Measurements from ENCODE around the gene UCKL1. TPM values are rescaled to one million over a fixed set of nuclear protein-coding genes. Genes with fewer than 3 reads are reported as not detected.
"Not testable (repeated sequence)": the region's sequence is repeated elsewhere in the genome, so short reads cannot be mapped to it uniquely, and the experiment has no call there.

Gene UCKL1
- total and polyA plus RNA-seq, 4 donors = 33.6 to 42.7 (median 36.1) TPM

- no peak overlapping the region for H3K4me3 ChIP-seq
- H3K4me1 ChIP-seq (ENCODE audit: control insufficient read depth in 5 of 5, insufficient read depth in 5 of 5, low read length in 5 of 5) = peaks cover 0 to 2% (median 0%) of the 10 kb centered on the region in 5 donors
- H3K36me3 ChIP-seq (ENCODE audit: control insufficient read depth in 4 of 4, insufficient read depth in 4 of 4, low read length in 4 of 4) = peaks cover 0 to 18% (median 4%) of the 10 kb centered on the region in 4 donors
- no peak overlapping the region for H3K9ac ChIP-seq (ENCODE audit: insufficient read depth in 1 of 2, low read length in 2 of 2)
- ATAC-seq (ENCODE audit: insufficient read depth, low FRiP score) (no peak), DNase-seq (no peak)
- H3K27me3 ChIP-seq (ENCODE audit: control insufficient read depth in 3 of 3, insufficient read depth in 3 of 3, low read length in 2 of 3) = no peaks in the 10 kb centered on the region
- H3K27ac ChIP-seq (ENCODE audit: low read depth in 1 of 2, low read length in 1 of 2) = no peak overlapping the region
- no peak for TF ChIP-seq CTCF (IDR thresholded peaks at IDR 0.05; ENCODE audit: control extremely low read depth, extremely low read depth)
- WGBS, 2 donors = 92 to 93% methylated on average over 11 of the region's 11 CpGs
- H3K9me3 ChIP-seq (ENCODE audit: control insufficient read depth in 4 of 4, insufficient read depth in 3 of 4, low read length in 3 of 4) = no peaks in the 10 kb centered on the region
Observed at GRCh38 chr20:63917811-63918210, 38.4 kb downstream of the UCKL1 start.

GRCh38 chr20:63916371-63916939 lies 39.8 kb downstream of the UCKL1 start:
- not testable (repeated sequence) for H3K4me1 ChIP-seq (ENCODE audit: control insufficient read depth in 5 of 5, insufficient read depth in 5 of 5, low read length in 5 of 5); H3K4me3 ChIP-seq; ATAC-seq (ENCODE audit: insufficient read depth, low FRiP score); DNase-seq; H3K27me3 ChIP-seq (ENCODE audit: control insufficient read depth in 3 of 3, insufficient read depth in 3 of 3, low read length in 2 of 3); H3K27ac ChIP-seq (ENCODE audit: low read depth in 1 of 2, low read length in 1 of 2); H3K9me3 ChIP-seq (ENCODE audit: control insufficient read depth in 4 of 4, insufficient read depth in 3 of 4, low read length in 3 of 4); H3K9ac ChIP-seq (ENCODE audit: insufficient read depth in 1 of 2, low read length in 2 of 2)
- peaks cover 0 to 13% (median 4%) of the 10 kb centered on the region in 4 donors for H3K36me3 ChIP-seq (ENCODE audit: control insufficient read depth in 4 of 4, insufficient read depth in 4 of 4, low read length in 4 of 4)
- WGBS, 2 donors = 94 to 96% methylated on average over 8 of the region's 8 CpGs

GRCh38 chr20:63915471-63915870 lies 40.7 kb downstream of the UCKL1 start:
- Histone ChIP-seq H3K36me3 (ENCODE audit: control insufficient read depth in 4 of 4, insufficient read depth in 4 of 4, low read length in 4 of 4) (peaks cover 0 to 13% (median 4%) of the 10 kb centered on the region in 4 donors), H3K4me1 (ENCODE audit: control insufficient read depth in 5 of 5, insufficient read depth in 5 of 5, low read length in 5 of 5) (peaks cover 0 to 3% (median 0%) of the 10 kb centered on the region in 5 donors), H3K9ac (ENCODE audit: insufficient read depth in 1 of 2, low read length in 2 of 2) (no peak overlapping the region), H3K4me3 (no peak overlapping the region), H3K9me3 (ENCODE audit: control insufficient read depth in 4 of 4, insufficient read depth in 3 of 4, low read length in 3 of 4) (no peaks in the 10 kb centered on the region), H3K27ac (ENCODE audit: low read depth in 1 of 2, low read length in 1 of 2) (no peak overlapping the region), H3K27me3 (ENCODE audit: control insufficient read depth in 3 of 3, insufficient read depth in 3 of 3, low read length in 2 of 3) (no peaks in the 10 kb centered on the region)
- DNase-seq (no peak), ATAC-seq (ENCODE audit: insufficient read depth, low FRiP score) (no peak)
- WGBS, 2 donors = 87 to 98% methylated on average over 6 of the region's 6 CpGs
- no peak for TF ChIP-seq CTCF (IDR thresholded peaks at IDR 0.05; ENCODE audit: control extremely low read depth, extremely low read depth)

GRCh38 chr20:63913768-63914167 lies 42.4 kb downstream of the UCKL1 start:
- Histone ChIP-seq H3K4me1 (ENCODE audit: control insufficient read depth in 5 of 5, insufficient read depth in 5 of 5, low read length in 5 of 5) (peaks cover 0 to 3% (median 0%) of the 10 kb centered on the region in 5 donors), H3K9ac (ENCODE audit: insufficient read depth in 1 of 2, low read length in 2 of 2) (no peak overlapping the region), H3K9me3 (ENCODE audit: control insufficient read depth in 4 of 4, insufficient read depth in 3 of 4, low read length in 3 of 4) (no peaks in the 10 kb centered on the region), H3K27ac (ENCODE audit: low read depth in 1 of 2, low read length in 1 of 2) (no peak overlapping the region), H3K36me3 (ENCODE audit: control insufficient read depth in 4 of 4, insufficient read depth in 4 of 4, low read length in 4 of 4) (peaks cover 0 to 5% (median 2%) of the 10 kb centered on the region in 4 donors), H3K4me3 (no peak overlapping the region), H3K27me3 (ENCODE audit: control insufficient read depth in 3 of 3, insufficient read depth in 3 of 3, low read length in 2 of 3) (no peaks in the 10 kb centered on the region)
- no peak for DNase-seq
- no peak for ATAC-seq (ENCODE audit: insufficient read depth, low FRiP score)
- 93 to 96% methylated on average over 12 of the region's 12 CpGs for WGBS, 2 donors
- no peak for TF ChIP-seq CTCF (IDR thresholded peaks at IDR 0.05; ENCODE audit: control extremely low read depth, extremely low read depth)

Measured in lung (tissue), 12 donors.